Osteocyte (in vitro differentiated cells): Measurements from ENCODE around the gene CCR7. TPM values are rescaled to one million over a fixed set of nuclear protein-coding genes. Genes with fewer than 3 reads are reported as not detected.

Source experiments
- DNase-seq: peaks from one replicate; pipeline ENCODE4 v3.0.0; 2021; ENCODE audit warnings: mixed read lengths; ENCODE audit not compliant: unreplicated experiment; ENCODE audit errors: extremely low spot score
- H3K27ac Mint-ChIP-seq: one replicate; pipeline ENCODE4 v1.8.0; 2021; ENCODE audit warnings: mild to moderate bottlenecking, mixed read lengths; ENCODE audit not compliant: unreplicated experiment
- H3K27me3 Mint-ChIP-seq: one replicate; pipeline ENCODE4 v1.8.0; 2021; ENCODE audit warnings: mixed read lengths; ENCODE audit not compliant: unreplicated experiment
- H3K36me3 Mint-ChIP-seq: one replicate; pipeline ENCODE4 v1.8.0; 2021; ENCODE audit warnings: mixed read lengths; ENCODE audit not compliant: unreplicated experiment
- H3K4me1 Mint-ChIP-seq: one replicate; pipeline ENCODE4 v1.8.0; 2021; ENCODE audit warnings: mixed read lengths; ENCODE audit not compliant: unreplicated experiment
- H3K4me3 Mint-ChIP-seq: one replicate; pipeline ENCODE4 v1.8.0; 2021; ENCODE audit warnings: mild to moderate bottlenecking, moderate library complexity, mixed read lengths; ENCODE audit not compliant: unreplicated experiment
- H3K9me3 Mint-ChIP-seq: one replicate; pipeline ENCODE4 v1.8.0; 2021; ENCODE audit warnings: mixed read lengths; ENCODE audit not compliant: unreplicated experiment
- CTCF ChIP-seq: fragments of 200-600 bp; sonication (generic); IDR thresholded peaks from 2 replicates; pipeline ENCODE4 v1.5.0; 2021; ENCODE audit warnings: antibody characterized with exemption, mild to moderate bottlenecking, moderate library complexity
- total RNA-seq: library from RNA; stranded (reverse); gene quantifications from 2 replicates; pipeline ENCODE4 v1.2.1, GENCODE V29; 2021

The CCR7 gene
- total RNA-seq, 1 donor from 2014 or later, result not detected

GRCh38 chr17:40538936-40539705 is 26.2 kb downstream of the CCR7 start:
- H3K9me3 Mint-ChIP-seq, result no peaks in the 10 kb centered on the region
- H3K27me3 Mint-ChIP-seq, result no peaks in the 10 kb centered on the region
- H3K36me3 Mint-ChIP-seq, result no peaks in the 10 kb centered on the region
- peak overlapping the region; percentile 99 for H3K27ac Mint-ChIP-seq
- peaks cover 84% of the 10 kb centered on the region for H3K4me1 Mint-ChIP-seq
- H3K4me3 Mint-ChIP-seq, result no peak overlapping the region
- no peak for DNase-seq
- no peak for TF ChIP-seq CTCF

GRCh38 chr17:40538019-40538935 is 27.0 kb downstream of the CCR7 start:
- no peaks in the 10 kb centered on the region for H3K27me3 Mint-ChIP-seq
- H3K27ac Mint-ChIP-seq, result peak overlapping the region; percentile 71
- no peaks in the 10 kb centered on the region for H3K9me3 Mint-ChIP-seq
- no peaks in the 10 kb centered on the region for H3K36me3 Mint-ChIP-seq
- peaks cover 85% of the 10 kb centered on the region for H3K4me1 Mint-ChIP-seq
- no peak for TF ChIP-seq CTCF
- H3K4me3 Mint-ChIP-seq, result no peak overlapping the region
- DNase-seq, result no peak

- TF ChIP-seq CTCF, result no peak
- no peaks in the 10 kb centered on the region for H3K9me3 Mint-ChIP-seq
- no peak overlapping the region for H3K4me3 Mint-ChIP-seq
- H3K36me3 Mint-ChIP-seq, result no peaks in the 10 kb centered on the region
- H3K27ac Mint-ChIP-seq, result peak overlapping the region; percentile 77
- no peaks in the 10 kb centered on the region for H3K27me3 Mint-ChIP-seq
- DNase-seq, result no peak
- peaks cover 85% of the 10 kb centered on the region for H3K4me1 Mint-ChIP-seq
These were observed 28.7 kb downstream of the CCR7 start for GRCh38 chr17:40536295-40537171.

- no peak overlapping the region for H3K4me3 Mint-ChIP-seq
- H3K4me1 Mint-ChIP-seq, result peaks cover 85% of the 10 kb centered on the region
- H3K27ac Mint-ChIP-seq, result peak overlapping the region; percentile 77
- no peak for TF ChIP-seq CTCF
- no peaks in the 10 kb centered on the region for H3K36me3 Mint-ChIP-seq
- H3K9me3 Mint-ChIP-seq, result no peaks in the 10 kb centered on the region
- H3K27me3 Mint-ChIP-seq, result no peaks in the 10 kb centered on the region
- DNase-seq, result no peak
These were observed 29.4 kb downstream of the CCR7 start for GRCh38 chr17:40535924-40536294.
